CD14-positive monocyte (primary cell): Measurements from ENCODE around the gene RPS5. TPM values are rescaled to one million over a fixed set of nuclear protein-coding genes. Genes with fewer than 3 reads are reported as not detected.

Experiments used
- DNase-seq, 3 donors: peaks; one replicate each; pipeline ENCODE4 v3.0.0-alpha.2; 2011 to 2022
- H2AFZ ChIP-seq: 2 replicates; pipeline ENCODE4 v1.6.0; 2012; ENCODE audit warnings: mild to moderate bottlenecking, low read depth, low read length, inconsistent platforms; ENCODE audit not compliant: insufficient read depth, poor library complexity, severe bottlenecking
- H3K27ac ChIP-seq, 2 donors: 1 replicate in 1 of 2; 2 replicates in 1 of 2; pipeline ENCODE4 v1.5.1; 2012 to 2013; ENCODE audit warnings: low read length in 2 of 2, control low read depth in 1 of 2, inconsistent platforms in 1 of 2, low read depth in 1 of 2, mild to moderate bottlenecking in 1 of 2
- H3K27me3 ChIP-seq, 2 donors: one replicate each; pipeline versions ENCODE4 v1.6.0 to v1.6.1; 2011 to 2013; ENCODE audit warnings: low read length in 2 of 2; ENCODE audit not compliant: control insufficient read depth in 2 of 2, insufficient read depth in 2 of 2
- H3K36me3 ChIP-seq, 2 donors: replicated peaks in 1 of 2; 1 replicate in 1 of 2; 2 replicates in 1 of 2; pipeline versions ENCODE4 v1.5.1 to v1.6.1; 2012 to 2013; ENCODE audit warnings: low read length in 2 of 2, control low read depth in 1 of 2, inconsistent platforms in 1 of 2, mild to moderate bottlenecking in 1 of 2; ENCODE audit not compliant: insufficient read depth in 2 of 2, control insufficient read depth in 1 of 2
- H3K4me1 ChIP-seq, 2 donors: 1 replicate in 1 of 2; 2 replicates in 1 of 2; pipeline versions ENCODE4 v1.5.1 to v1.6.1; 2012 to 2013; ENCODE audit warnings: low read length in 2 of 2, control low read depth in 1 of 2, inconsistent platforms in 1 of 2, mild to moderate bottlenecking in 1 of 2, moderate library complexity in 1 of 2; ENCODE audit not compliant: insufficient read depth in 2 of 2, control insufficient read depth in 1 of 2
- H3K4me2 ChIP-seq: replicated peaks from 2 replicates; pipeline ENCODE3; 2012; ENCODE audit warnings: low read length, moderate library complexity, mild to moderate bottlenecking; ENCODE audit not compliant: poor library complexity, severe bottlenecking; ENCODE audit errors: extremely low read depth
- H3K4me3 ChIP-seq, 3 experiments: fragments of 200-600 bp in 1 of 3; sonication (generic) in 1 of 3; replicated peaks in 1 of 3; 1 replicate in 2 of 3; 2 replicates in 1 of 3; pipeline ENCODE4 v1.5.1; 2011 to 2013; ENCODE audit warnings: low read length in 3 of 3, mild to moderate bottlenecking in 3 of 3, control low read depth in 2 of 3, low read depth in 2 of 3, inconsistent platforms in 1 of 3, moderate library complexity in 1 of 3
- H3K79me2 ChIP-seq: 2 replicates; pipeline ENCODE4 v1.6.0; 2012; ENCODE audit warnings: mild to moderate bottlenecking, control low read depth, inconsistent platforms, low read length, moderate library complexity; ENCODE audit not compliant: insufficient read depth
- H3K9ac ChIP-seq: 2 replicates; pipeline ENCODE4 v1.6.0; 2017; ENCODE audit warnings: low read length, mild to moderate bottlenecking; ENCODE audit not compliant: insufficient read depth, poor library complexity, severe bottlenecking
- H3K9me3 ChIP-seq, 2 donors: replicated peaks in 1 of 2; 1 replicate in 1 of 2; 2 replicates in 1 of 2; pipeline versions ENCODE4 v1.5.1 to v1.6.1; 2012 to 2013; ENCODE audit warnings: low read length in 2 of 2, control low read depth in 1 of 2; ENCODE audit not compliant: control insufficient read depth in 1 of 2, insufficient read depth in 1 of 2
- H4K20me1 ChIP-seq: 2 replicates; pipeline ENCODE4 v1.6.0; 2012; ENCODE audit warnings: mild to moderate bottlenecking, low read length, control low read depth, moderate library complexity; ENCODE audit not compliant: insufficient read depth
- H3K27ac Mint-ChIP-seq, 7 donors: one replicate each; pipeline ENCODE4 v1.8.0; 2020; ENCODE audit warnings: mild to moderate bottlenecking in 7 of 7, mixed read lengths in 7 of 7, moderate library complexity in 6 of 7, inconsistent platforms in 2 of 7
- H3K27me3 Mint-ChIP-seq, 3 donors: one replicate each; pipeline ENCODE4 v1.8.0; 2021 to 2022; ENCODE audit warnings: low read depth in 3 of 3, mild to moderate bottlenecking in 3 of 3, mixed read lengths in 3 of 3, moderate library complexity in 3 of 3, inconsistent platforms in 1 of 3
- H3K36me3 Mint-ChIP-seq, 2 donors: one replicate each; pipeline ENCODE4 v1.8.0; 2020; ENCODE audit warnings: mixed read lengths in 2 of 2, inconsistent platforms in 1 of 2, mild to moderate bottlenecking in 1 of 2
- H3K4me1 Mint-ChIP-seq: one replicate; pipeline ENCODE4 v1.8.0; 2020; ENCODE audit warnings: mild to moderate bottlenecking, mixed read lengths
- H3K4me3 Mint-ChIP-seq, 2 donors: one replicate each; pipeline ENCODE4 v1.8.0; 2020; ENCODE audit warnings: mild to moderate bottlenecking in 2 of 2, mixed read lengths in 2 of 2, moderate library complexity in 1 of 2
- H3K9me3 Mint-ChIP-seq, 7 donors: one replicate each; pipeline ENCODE4 v1.8.0; 2020 to 2022; ENCODE audit warnings: mixed read lengths in 7 of 7, mild to moderate bottlenecking in 6 of 7, moderate library complexity in 6 of 7, inconsistent platforms in 2 of 7
- CTCF ChIP-seq: fragments of 200-600 bp; IDR thresholded peaks from one replicate; pipeline ENCODE4 v1.8.0; 2022; ENCODE audit warnings: antibody characterized with exemption, mild to moderate bottlenecking
- WGBS: methylation state at CpG from one replicate; pipeline ENCODE4 v1.1.5; 2013; ENCODE audit warnings: missing lambda C conversion rate; ENCODE audit not compliant: insufficient coverage; 5-methylcytosine and 5-hydroxymethylcytosine counted together
- intact Hi-C, 2 donors: fragments of 100-400 bp; cut with micrococcal nuclease; formaldehyde crosslinking; loops; one replicate each; pipeline versions ENCODE4 v1.15.0 to v1.15.1; 2023
- polyA plus RNA-seq, 3 donors: library from polyadenylated mRNA; depleted of rRNA in 1 of 3; unstranded in 2 of 3; stranded (reverse) in 1 of 3; fragments of 300-500 nt in 2 of 3; fragments of >200 nt in 1 of 3; fragmentation: Illumina TruSeq in 2 of 3; gene quantifications; 1 replicate in 2 of 3; 2 replicates in 1 of 3; pipeline ENCODE4 v1.2.3, GENCODE V29; 2012 to 2021

Gene RPS5
- polyA plus RNA-seq, 3 donors: 485 to 1,381 (median 580) TPM

DNA sequence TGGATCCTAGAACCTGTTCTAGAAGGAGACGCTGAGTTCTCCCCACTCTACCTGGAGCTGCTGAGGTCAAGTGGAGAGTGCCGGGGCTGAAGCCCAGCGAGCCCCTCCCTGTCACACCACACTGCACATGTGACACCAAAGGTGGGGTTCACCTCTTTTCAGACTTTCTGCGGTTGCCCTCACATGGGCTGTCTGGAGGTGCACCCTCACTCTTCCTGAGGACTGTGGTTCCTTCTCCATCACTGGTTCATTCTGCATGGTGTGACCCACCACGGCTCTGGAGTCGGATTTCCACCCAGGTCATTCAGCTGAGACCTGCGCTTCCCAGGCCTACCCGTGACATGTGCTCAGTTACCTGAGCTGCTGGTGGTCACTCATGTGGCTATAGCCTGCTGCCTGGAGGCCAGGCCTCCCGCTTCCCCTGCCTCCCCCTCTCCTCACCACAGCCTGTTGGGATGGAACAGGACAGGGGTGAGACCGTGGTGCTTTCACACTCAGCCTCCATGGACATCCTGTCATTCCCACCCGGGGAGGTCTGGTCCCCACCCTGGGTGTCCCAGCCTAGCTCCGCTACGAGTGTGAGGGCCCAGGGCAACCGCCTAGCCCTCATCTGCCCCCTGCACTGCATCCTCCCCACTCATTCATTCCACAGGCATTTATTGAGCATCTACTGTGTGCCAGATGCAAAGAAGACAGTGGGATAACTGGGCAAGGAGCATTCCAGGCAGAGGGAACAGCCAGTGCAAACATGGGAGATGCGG lies 33.2 kb upstream of the RPS5 start:
- Histone ChIP-seq H3K4me2 (no peak overlapping the region), H3K9ac (no peak overlapping the region), H3K9me3 (peaks cover 0 to 8% of the 10 kb centered on the region in 2 donors), H2AFZ (no peak overlapping the region), H3K4me1 (peaks cover 14 to 26% of the 10 kb centered on the region in 2 donors), H3K36me3 (peaks cover 0 to 5% of the 10 kb centered on the region in 2 donors), H3K4me3 (no peak overlapping the region), H3K79me2 (no peaks in the 10 kb centered on the region), H3K27ac (no peak overlapping the region), H4K20me1 (no peaks in the 10 kb centered on the region), H3K27me3 (peaks cover 6 to 33% of the 10 kb centered on the region in 2 donors)
- H3K27me3 Mint-ChIP-seq: peaks cover 31 to 59% (median 32%) of the 10 kb centered on the region in 3 donors
- H3K9me3 Mint-ChIP-seq: peaks cover 0 to 17% (median 6%) of the 10 kb centered on the region in 7 donors
- intact Hi-C loops: no loop called here
- no peak overlapping the region for H3K27ac Mint-ChIP-seq
- peaks cover 24% of the 10 kb centered on the region for H3K4me1 Mint-ChIP-seq
- no peak for DNase-seq
- no peak for TF ChIP-seq CTCF
- no peak overlapping the region for H3K4me3 Mint-ChIP-seq
- 98% methylated on average over 13 of the region's 15 CpGs for WGBS
- H3K36me3 Mint-ChIP-seq: peaks cover 8 to 18% of the 10 kb centered on the region in 2 donors

DNA sequence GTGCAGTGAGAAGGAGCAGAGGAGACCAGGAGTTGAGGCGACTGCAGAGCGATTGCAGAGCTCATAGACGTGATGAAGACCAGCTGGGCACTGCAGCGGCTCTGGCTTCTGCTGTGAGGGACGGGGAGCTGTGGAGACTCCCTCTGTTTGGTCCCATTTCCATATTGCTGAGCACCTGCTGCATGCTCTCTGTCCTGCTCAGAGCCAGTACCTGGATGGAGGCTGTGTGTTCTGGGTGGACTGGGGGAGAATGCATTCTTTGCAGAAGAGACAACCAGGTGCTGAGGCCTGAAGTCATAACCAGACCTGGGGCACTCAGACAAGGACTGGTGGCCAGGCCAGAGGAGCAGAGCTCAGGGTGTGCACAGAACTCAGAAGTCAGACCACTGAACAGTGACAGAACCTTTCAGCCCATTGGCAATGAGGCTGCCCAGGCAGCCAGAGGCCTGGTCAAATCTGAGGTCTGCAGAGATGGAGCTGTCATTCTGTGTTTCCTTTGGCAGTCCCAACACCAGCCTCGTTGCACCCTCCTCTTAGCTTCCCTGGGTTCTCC lies 32.5 kb upstream of the RPS5 start:
- WGBS: 89% methylated on average over 6 of the region's 6 CpGs
- Mint-ChIP-seq H3K36me3 (peaks cover 6 to 16% of the 10 kb centered on the region in 2 donors), H3K4me3 (no peak overlapping the region), H3K4me1 (peaks cover 19% of the 10 kb centered on the region), H3K9me3 (peaks cover 0 to 17% (median 5%) of the 10 kb centered on the region in 7 donors), H3K27me3 (peaks cover 30 to 53% (median 32%) of the 10 kb centered on the region in 3 donors), H3K27ac (no peak overlapping the region)
- H3K27ac ChIP-seq: no peak overlapping the region
- TF ChIP-seq CTCF: no peak
- H3K9me3 ChIP-seq: peaks cover 0 to 8% of the 10 kb centered on the region in 2 donors
- intact Hi-C loops: no loop called here
- no peak overlapping the region for H3K4me2 ChIP-seq
- no peak overlapping the region for H2AFZ ChIP-seq
- H4K20me1 ChIP-seq: no peaks in the 10 kb centered on the region
- no peaks in the 10 kb centered on the region for H3K79me2 ChIP-seq
- H3K9ac ChIP-seq: no peak overlapping the region
- no peak for DNase-seq
- H3K36me3 ChIP-seq: peaks cover 0 to 5% of the 10 kb centered on the region in 2 donors
- no peak overlapping the region for H3K4me3 ChIP-seq
- peaks cover 14 to 22% of the 10 kb centered on the region in 2 donors for H3K4me1 ChIP-seq
- H3K27me3 ChIP-seq: peaks cover 6 to 33% of the 10 kb centered on the region in 2 donors
